Measurements from ENCODE around the gene WDR26.

DNA sequence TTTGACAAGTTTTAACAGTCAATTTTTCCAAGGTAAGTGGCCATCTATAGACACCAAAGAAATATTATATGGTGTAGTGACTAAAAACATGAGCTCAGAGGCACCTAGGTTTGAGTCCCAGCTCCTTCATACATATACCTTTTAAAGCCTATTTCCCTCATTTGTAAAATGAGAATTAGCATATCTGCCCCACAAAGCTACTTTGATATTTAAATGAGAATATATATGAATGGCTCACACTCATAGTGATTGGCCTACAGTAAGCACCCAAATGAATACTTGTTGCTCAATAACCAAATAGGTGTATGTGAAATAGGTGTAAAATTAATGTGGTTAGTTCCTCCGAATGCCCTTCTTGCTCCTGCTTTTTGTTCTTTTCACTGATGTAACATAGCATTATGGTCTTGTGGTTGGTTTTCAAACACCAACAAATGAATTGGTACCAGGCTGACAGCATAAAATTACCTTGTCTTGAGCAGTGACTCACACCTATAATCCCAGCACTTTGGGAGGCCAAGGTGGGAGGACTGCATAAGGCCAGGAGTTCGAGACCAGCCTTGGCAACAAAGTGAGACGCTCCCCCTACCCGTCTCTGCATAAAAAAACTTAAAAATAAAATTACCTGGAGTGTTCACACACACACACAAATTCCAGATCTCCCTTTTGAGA is 52.6 kb downstream of the WDR26 start:
- TF ChIP-seq SP1 (IDR thresholded peaks at IDR 0.05) = no peak
- no peak for TF ChIP-seq FOXM1 (IDR thresholded peaks at IDR 0.05; ENCODE audit: borderline replicate concordance)
- no peak for TF ChIP-seq FOXK2 (IDR thresholded peaks at IDR 0.05)
- TF ChIP-seq TARDBP (IDR thresholded peaks at IDR 0.05) = no peak
- no peak for TF ChIP-seq SUZ12 (IDR thresholded peaks at IDR 0.05)
- no peak for TF ChIP-seq FOXA1 (IDR thresholded peaks at IDR 0.05)
- no peak for TF ChIP-seq HDGF (IDR thresholded peaks at IDR 0.05; ENCODE audit: borderline replicate concordance)
- no peak for TF ChIP-seq PKNOX1 (IDR thresholded peaks at IDR 0.05)
- TF ChIP-seq ZNF384 (IDR thresholded peaks at IDR 0.05) = no peak
- no peak for TF ChIP-seq BHLHE40 (IDR thresholded peaks at IDR 0.05; ENCODE audit: borderline replicate concordance)
- TF ChIP-seq ELF4 (IDR thresholded peaks at IDR 0.05) = no peak
- no peak for TF ChIP-seq CTBP1 (IDR thresholded peaks at IDR 0.05; ENCODE audit: borderline replicate concordance)
- no peak for TF ChIP-seq LEF1 (IDR thresholded peaks at IDR 0.05; ENCODE audit: borderline replicate concordance)
- no peak for TF ChIP-seq L3MBTL2 (conservative IDR thresholded peaks at IDR 0.05)

All from HEK293T (cell line).